ENCODE data around the gene GRIP1. TPM values are rescaled to one million over a fixed set of nuclear protein-coding genes. Genes with fewer than 3 reads are reported as not detected.

GRIP1 gene
- total and polyA plus RNA-seq, 2 donors (not counting 3 experiments of a cell fraction or from before 2014, with no cell fraction given), result 0.04 to 0.69 TPM

- Histone ChIP-seq H3K9me1 (replicated peaks; ENCODE audit: control insufficient read depth, extremely low read depth, insufficient read depth, low read length) (no peaks in the 10 kb centered on the region), H3K27me3 (ENCODE audit: control insufficient read depth in 2 of 2, insufficient read depth in 2 of 2, low read length in 2 of 2) (peaks cover 5 to 27% of the 10 kb centered on the region in 2 experiments), H3K36me3 (ENCODE audit: control insufficient read depth in 2 of 2, extremely low read depth in 1 of 2, insufficient read depth in 2 of 2, low read length in 2 of 2) (no peaks in the 10 kb centered on the region), H2AFZ (ENCODE audit: low read depth, low read length) (no peak overlapping the region), H3K27ac (ENCODE audit: insufficient read depth, low read depth, low read length) (no peak overlapping the region), H3K4me3 (replicated peaks in 1 of 3; ENCODE audit: insufficient read depth in 1 of 3, low read depth in 1 of 3, low read length in 3 of 3) (no peak overlapping the region), H3K4me1 (ENCODE audit: control insufficient read depth, extremely low read depth, insufficient read depth, low read length) (no peaks in the 10 kb centered on the region), H3K9me3 (replicated peaks; ENCODE audit: control insufficient read depth, insufficient read depth, low read length) (no peaks in the 10 kb centered on the region), H3K79me2 (ENCODE audit: control insufficient read depth, insufficient read depth, low read length) (no peaks in the 10 kb centered on the region), H4K20me1 (replicated peaks; ENCODE audit: control insufficient read depth, extremely low read depth, insufficient read depth, low read length) (no peaks in the 10 kb centered on the region), H3K4me2 (ENCODE audit: insufficient read depth, low read length) (no peak overlapping the region), H3K9ac (replicated peaks; ENCODE audit: extremely low read depth, insufficient read depth, low read length) (no peak overlapping the region)
- ChIA-PET POLR2A (no interaction called here), CTCF (no interaction called here)
- TF ChIP-seq, protein P1, sequence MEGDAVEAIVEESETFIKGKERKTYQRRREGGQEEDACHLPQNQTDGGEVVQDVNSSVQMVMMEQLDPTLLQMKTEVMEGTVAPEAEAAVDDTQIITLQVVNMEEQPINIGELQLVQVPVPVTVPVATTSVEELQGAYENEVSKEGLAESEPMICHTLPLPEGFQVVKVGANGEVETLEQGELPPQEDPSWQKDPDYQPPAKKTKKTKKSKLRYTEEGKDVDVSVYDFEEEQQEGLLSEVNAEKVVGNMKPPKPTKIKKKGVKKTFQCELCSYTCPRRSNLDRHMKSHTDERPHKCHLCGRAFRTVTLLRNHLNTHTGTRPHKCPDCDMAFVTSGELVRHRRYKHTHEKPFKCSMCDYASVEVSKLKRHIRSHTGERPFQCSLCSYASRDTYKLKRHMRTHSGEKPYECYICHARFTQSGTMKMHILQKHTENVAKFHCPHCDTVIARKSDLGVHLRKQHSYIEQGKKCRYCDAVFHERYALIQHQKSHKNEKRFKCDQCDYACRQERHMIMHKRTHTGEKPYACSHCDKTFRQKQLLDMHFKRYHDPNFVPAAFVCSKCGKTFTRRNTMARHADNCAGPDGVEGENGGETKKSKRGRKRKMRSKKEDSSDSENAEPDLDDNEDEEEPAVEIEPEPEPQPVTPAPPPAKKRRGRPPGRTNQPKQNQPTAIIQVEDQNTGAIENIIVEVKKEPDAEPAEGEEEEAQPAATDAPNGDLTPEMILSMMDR (IDR thresholded peaks at IDR 0.05; ENCODE audit: extremely low read depth in 1 of 2, insufficient read depth in 1 of 2, low read depth in 1 of 2, low read length in 2 of 2), result no peak
- TF ChIP-seq POLR2AphosphoS5 (IDR thresholded peaks at IDR 0.05; ENCODE audit: insufficient read depth, low read depth, low read length) (no peak), POLR2A (IDR thresholded peaks at IDR 0.05; ENCODE audit: low read depth, low read length) (no peak), MYC (IDR thresholded peaks at IDR 0.05; ENCODE audit: low read depth, low read length) (no peak), EZH2 (IDR thresholded peaks at IDR 0.05; ENCODE audit: borderline replicate concordance, low read depth, low read length, severe bottlenecking) (no peak), JUN (IDR thresholded peaks at IDR 0.05; ENCODE audit: borderline replicate concordance, insufficient read depth, insufficient read length, low read depth) (no peak), FOS (IDR thresholded peaks at IDR 0.05; ENCODE audit: borderline replicate concordance, insufficient read depth, low read length) (no peak), GATA2 (IDR thresholded peaks at IDR 0.05; ENCODE audit: insufficient read depth, insufficient read length, low read depth, low read length) (no peak), MAX (IDR thresholded peaks at IDR 0.05; ENCODE audit: insufficient read depth, insufficient read length) (no peak)
- DNase-seq (ENCODE audit: low read depth, low spot score) (no peak), FAIRE-seq (no peak)
- dilution Hi-C loops (cut with MboI; ENCODE audit: extremely low pct_ligation_motif_present, low sequenced_read_pairs), result no loop called here
- intact Hi-C loops (cut with micrococcal nuclease), result no loop called here
- BruUV-seq (replicated peaks), result no TSS peak
Observed at GRCh38 chr12:66713984-66714383, 35.1 kb upstream of the GRIP1 start.

All from endothelial cell of umbilical vein (primary cell).